ENCODE measurements around the gene CCND2.

Gene CCND2

DNA sequence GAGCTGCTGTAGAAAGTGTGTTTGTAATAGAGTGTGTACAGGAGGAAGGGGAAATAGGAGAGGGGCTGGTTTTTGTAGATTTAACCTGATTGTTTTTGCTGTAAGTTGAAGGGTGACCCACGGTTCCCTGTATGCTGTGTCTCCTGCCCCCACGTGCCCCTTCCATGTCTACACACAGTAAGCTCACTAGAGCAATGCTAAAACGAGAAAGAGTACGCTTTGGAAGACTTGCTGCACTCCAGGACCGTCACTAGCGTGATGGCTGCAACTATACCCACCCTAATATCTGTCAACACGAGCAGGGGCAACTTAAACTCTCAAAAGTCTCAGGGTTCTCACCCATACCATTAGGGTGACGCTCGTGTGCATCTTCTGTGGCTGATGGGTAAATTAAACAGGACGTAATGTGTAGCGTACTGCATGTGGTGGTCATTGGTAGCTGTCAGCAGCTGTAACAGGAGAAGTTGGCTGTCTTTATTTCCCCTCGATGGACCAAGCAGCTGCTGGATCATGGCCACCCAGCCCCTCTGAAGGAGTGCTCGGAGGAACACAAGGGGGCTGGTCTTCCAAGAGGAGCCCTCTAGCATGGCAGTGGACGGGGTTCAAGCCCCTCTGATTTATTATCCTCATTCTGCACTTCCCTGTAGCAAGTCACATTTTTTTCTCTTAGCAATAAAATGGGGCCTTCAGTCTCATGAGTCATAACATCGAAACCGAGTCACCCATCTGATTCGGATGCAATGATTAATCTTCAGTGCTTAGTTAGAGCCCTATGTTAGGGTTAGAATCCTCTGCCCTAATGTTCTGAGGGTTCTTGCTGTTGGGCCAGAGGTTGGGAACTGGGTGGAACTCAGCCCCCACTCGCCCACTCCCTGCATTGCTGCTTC is 14.0 kb downstream of the CCND2 start:
- peak overlapping the region in 1 of 21 experiments; percentile 30 for H3K27ac ChIP-seq
- no peak overlapping the region for H3K4me3 ChIP-seq

DNA sequence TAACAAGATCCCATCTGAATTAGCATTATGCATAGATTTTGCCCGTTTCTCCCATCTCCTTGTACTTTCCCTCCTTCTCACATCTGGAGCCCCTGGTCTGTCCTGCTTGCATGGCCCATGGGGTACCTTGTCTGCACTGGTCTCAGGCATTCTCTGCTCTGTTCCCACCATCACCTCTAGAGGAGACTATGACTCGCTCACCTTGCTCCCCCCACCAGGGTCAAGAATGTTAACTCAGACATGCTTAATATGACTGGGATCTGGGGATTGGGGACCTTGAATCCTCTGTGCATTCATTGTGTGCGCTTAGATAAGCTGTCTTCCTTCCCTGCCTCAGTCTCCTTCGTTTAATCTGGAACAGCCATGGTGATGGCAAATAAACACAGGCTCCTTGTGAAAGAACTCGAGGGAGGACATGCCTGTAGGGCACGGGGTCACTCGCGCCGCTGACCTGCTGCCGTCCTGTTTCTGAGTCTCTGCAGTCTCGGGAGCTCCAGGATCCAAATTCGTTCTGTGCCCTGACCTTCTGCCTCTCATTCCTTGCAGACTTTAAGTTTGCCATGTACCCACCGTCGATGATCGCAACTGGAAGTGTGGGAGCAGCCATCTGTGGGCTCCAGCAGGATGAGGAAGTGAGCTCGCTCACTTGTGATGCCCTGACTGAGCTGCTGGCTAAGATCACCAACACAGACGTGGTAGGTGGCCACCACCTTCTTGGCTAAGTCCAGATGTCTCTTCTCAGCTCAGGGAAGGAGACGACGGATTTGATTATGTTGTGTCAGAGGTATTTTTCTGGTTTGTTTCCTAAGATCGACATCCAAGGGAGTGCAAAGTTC is 15.0 kb downstream of the CCND2 start:
- H3K27ac ChIP-seq: peak overlapping the region in 8 of 21 experiments; percentile 9 to 74 (median 56)
- peak overlapping the region in 2 of 7 experiments; percentile 1 to 8 for H3K4me3 ChIP-seq

DNA sequence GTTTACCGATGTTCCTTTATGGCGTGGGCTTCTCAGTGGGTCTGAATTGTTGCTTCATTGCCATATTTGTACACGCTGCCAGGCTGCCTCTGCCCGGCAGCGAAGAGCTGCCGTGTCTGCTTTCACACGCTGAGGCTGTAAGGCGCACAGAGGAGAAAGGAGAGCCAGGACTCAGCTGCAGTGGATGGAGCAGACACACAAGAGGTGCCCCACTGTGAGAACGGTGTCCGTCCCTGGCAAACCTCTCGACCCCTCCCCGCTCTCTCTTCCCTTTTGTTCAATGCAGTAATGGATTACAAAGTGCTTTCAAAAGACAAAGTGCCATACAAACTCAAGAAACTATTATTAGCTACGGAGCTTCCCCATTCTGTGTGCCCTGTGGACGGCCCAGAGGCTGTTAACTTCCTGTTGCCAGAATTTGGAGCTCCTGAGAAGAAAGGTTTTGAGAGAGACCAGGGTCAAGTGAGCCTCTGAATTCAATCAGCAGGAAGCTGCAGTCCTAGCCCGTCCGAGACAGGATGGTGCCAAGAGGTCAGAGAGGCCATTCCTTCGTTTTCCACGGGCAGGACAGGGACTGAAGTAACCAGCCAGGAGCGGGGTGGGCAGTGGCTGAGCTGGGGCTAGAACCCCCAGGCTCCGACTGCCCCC is 15.8 kb downstream of the CCND2 start:
- Histone ChIP-seq H3K4me3 (peak overlapping the region in 2 of 7 experiments; percentile 1 to 8), H3K27ac (peak overlapping the region in 11 of 21 experiments; percentile 9 to 74 (median 51))

DNA sequence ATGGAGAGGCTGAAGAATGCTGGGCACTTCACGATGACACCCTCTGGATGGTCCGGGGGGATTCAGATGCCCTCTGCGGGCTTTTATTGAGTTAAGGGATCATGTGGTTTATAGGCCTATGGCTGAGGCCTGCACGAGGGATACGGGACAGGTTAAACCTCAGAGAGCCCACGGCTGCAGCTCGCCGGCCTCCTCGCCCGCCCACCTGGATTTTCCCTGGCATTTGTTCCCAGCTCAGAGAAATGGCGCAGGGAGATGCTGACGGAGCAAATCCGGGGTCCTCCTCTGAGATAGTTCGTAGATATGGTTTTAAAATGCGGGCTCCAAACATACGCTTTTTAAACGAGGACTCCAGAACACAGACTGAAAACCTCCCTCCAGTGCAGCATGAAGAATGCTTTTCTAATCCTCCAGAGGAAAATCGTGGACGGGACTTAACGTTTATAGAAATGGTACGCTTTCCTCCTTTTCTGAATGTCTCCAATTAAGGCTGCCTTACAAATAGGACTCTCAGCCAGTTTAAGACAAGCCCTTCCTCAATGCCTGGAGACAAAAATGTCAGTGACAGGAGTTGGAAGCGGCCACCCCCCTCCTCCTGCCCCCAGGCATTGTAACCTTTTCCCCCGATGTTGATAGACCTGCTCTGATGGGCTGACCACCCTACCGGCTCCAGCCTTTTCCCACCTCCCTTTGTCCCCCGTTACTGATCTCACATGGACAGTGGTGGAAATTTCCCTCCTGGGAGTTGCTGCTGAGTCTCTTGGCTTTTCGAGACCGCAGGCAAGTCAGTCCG is 16.6 kb downstream of the CCND2 start:
- Histone ChIP-seq H3K4me3 (no peak overlapping the region), H3K27ac (peak overlapping the region in 9 of 21 experiments; percentile 8 to 74 (median 51))

DNA sequence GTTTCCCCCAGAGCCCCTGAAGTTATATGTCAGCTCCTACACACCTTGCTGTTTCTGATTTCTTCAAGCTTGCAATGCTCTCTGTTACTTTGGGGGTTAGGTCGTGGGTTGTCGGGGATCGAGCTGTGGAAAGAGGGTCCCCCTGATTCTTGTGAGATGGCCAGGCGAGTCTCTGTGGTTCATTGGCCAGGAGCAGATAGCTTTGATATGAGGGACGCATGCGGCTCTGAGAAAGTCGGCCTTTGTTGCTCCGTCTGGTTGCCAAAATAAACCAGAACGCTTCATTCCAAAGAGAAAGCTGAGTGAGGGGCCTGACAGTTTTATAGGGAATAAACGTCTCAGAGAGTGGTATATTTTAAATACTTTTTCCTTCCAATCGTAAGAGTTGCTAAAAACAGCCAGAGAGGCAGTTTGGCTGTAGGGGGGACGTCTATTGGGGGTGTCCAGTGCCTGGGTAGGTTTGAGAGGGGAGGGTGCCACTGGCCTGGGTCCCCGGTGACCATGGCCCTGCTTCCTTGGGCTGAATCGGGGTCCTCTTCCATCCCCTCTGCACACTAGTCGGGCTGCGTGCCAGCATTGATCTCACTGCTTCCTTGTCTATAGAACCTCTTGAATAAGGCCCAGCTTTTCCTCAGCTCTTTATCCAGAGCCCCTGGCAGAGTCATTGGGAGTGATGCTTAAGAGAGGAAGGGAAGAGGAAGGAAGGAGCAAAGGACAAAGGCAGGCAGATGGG is 18.9 kb downstream of the CCND2 start:
- Histone ChIP-seq H3K27ac (no peak overlapping the region), H3K4me3 (no peak overlapping the region)

DNA sequence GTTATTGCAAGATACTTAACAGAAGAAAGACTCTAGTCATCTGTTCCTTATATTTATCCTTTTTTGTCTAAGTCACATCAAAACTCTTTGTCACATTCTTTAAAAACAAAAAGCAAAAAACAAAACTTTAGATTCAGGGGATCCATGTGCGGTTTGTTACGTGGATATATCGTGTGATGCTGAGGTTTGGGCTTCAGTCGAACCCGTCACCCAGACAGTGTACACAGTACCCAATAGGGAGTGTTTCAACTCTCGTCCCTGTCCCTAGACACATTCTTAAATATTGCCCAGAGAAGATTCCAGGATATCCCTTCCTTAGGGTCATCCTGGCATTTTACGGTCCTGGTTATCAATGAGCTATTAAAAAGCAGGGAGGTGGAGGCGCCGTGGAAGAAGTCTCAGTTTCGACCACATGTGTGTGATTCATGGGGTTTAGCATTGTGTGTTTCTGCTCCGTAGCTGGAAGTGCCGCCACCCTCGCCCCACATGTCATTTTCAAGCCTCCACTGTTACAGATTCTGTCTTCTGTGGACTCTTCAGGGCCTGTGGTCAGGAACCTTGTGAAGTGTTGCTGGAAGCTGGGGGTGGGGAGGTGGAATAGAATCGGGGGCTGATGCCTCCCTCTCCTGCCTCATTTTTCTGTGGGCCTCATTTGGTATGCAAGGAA is 19.9 kb downstream of the CCND2 start:
- no peak overlapping the region for H3K4me3 ChIP-seq
- no peak overlapping the region for H3K27ac ChIP-seq

DNA sequence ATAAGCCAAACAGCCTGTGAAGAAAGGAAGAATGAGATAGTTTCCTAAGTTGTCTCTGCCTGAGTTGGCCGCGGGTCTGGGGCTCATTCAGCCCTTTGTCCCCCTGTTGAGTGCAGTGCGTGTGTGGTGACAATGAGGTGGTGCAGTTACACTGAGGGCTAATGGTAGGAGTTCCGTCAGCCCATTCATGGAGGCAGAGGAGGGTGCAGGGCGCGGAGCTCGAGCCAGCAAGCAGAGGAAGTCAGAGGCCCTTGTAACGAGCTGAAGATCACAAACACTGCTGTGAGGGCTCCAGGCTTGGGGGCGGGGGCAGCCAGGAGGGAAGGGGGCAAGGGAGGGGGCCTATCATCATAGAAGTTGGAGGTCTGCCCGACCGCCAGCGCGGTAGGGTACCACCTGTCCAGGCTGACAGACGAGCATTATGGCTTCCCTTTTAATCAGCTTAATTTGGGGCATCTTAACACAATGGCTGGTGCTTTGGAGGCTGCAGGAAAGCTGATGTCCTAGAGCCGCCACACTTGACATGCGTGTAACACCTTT is 20.5 kb downstream of the CCND2 start:
- Histone ChIP-seq H3K27ac (no peak overlapping the region), H3K4me3 (no peak overlapping the region)

DNA sequence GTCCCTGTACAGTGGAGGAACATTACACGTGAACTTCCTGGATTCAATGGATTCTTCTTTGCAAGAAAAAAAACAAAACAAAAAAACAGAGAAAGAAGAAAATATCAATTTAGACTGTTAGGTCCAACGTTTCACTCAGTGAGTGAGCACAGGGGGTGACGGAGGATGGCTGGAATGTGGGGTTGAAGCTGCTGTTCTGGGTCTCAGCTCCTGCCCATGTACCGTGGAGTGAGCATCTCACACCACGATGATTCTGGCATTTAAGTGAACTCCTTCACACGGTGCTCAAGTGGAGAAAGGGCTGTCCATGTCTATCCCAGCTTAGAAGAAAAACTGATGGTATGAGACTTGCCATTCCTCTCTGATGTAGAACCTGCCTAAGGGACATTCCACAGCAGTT is 23.2 kb downstream of the CCND2 start:
- no peak overlapping the region for H3K27ac ChIP-seq
- no peak overlapping the region for H3K4me3 ChIP-seq

DNA sequence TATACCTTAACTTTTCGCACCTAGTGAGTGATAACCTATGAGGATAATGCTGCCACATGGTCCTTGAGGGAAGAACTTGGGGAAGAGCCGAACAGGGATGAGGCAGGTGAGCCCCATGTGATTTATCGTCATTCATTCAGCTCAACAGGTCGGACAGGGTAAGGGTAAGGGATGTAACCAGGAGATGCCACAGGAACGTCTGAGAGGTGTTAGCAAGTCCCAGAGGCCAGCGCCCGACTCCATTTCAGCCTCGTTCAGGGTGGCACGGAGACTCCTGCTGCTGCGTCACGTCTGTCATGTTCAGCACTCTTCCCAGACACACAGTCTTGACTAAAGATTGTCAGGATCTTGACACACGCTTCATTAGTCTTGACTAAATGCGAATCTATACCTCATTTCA is 24.1 kb downstream of the CCND2 start:
- H3K27ac ChIP-seq: no peak overlapping the region
- H3K4me3 ChIP-seq: no peak overlapping the region

DNA sequence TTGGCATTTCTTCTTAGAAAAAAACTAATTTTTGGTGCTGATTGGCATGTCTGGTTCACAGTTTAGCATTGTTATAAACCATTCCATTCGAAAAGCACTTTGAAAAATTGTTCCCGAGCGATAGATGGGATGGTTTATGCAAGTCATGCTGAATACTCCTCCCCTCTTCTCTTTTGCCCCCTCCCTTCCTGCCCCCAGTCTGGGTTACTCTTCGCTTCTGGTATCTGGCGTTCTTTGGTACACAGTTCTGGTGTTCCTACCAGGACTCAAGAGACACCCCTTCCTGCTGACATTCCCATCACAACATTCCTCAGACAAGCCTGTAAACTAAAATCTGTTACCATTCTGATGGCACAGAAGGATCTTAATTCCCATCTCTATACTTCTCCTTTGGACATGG is 27.3 kb downstream of the CCND2 start:
- no peak overlapping the region for H3K27ac ChIP-seq
- H3K4me3 ChIP-seq: no peak overlapping the region

DNA sequence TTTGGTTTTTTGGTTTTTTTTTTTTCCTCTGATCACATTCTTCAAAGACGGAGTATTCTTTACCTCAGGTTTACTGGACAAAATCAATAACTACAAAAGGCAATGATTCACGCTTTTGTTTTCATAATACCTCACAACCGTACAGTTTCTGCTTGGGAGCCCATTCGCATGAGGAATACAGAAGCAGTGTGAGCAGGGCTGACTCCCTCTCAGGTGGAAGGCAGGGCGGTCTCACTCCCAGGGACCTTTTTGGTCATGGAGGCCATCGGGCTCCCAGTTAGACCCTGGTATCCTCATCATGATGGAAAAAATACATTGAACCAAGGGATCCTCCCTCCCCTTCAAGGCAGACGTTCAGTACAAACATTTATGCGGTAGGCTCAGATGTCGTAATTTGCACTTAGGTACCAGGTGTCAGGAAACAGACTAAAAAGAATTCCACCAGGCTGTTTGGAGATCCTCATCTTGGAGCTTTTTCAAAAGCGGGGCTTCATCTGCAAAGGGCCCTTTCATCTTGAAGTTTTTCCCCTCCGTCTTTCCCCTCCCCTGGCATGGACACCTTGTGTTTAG is 28.5 kb downstream of the CCND2 start:
- H3K27ac ChIP-seq: no peak overlapping the region
- H3K4me3 ChIP-seq: no peak overlapping the region

DNA sequence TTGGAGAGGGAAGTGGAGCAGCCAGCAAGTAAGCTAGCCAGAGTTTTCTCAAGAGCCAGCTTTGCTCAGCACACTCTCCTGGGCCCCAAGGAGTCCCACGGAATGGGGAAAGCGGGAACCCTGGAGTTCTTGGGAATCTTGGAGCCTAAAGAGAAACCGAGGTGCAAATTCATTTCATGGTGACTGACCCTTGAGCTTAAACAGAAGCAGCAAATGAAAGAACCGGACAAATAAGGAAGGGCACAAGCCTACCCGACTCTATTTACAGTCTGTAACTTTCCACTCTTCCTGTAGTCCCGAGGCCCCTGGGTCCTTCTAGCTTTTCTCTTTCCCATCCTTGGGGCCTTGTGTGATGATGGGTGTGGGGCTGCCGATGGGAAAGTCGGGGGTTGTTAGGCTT is 29.3 kb downstream of the CCND2 start:
- no peak overlapping the region for H3K27ac ChIP-seq
- H3K4me3 ChIP-seq: no peak overlapping the region

DNA sequence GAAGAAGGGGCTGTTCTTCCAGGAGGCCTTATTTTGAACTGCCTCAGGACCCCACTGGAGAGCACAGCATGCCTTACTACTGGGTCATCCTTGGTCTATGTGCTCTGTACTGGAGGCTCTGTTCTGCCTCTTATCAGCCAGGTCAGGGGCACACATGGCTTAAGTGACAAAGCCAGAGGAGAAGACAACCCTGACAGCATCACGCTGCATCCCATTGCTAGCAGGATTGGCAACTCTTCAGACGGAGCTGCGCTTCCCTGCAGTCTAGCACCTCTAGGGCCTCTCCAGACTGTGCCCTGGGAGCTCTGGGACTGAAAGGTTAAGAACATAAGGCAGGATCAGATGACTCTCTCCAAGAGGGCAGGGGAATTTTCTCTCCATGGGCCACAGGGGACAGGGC is 30.2 kb downstream of the CCND2 start:
- H3K4me3 ChIP-seq: no peak overlapping the region

DNA sequence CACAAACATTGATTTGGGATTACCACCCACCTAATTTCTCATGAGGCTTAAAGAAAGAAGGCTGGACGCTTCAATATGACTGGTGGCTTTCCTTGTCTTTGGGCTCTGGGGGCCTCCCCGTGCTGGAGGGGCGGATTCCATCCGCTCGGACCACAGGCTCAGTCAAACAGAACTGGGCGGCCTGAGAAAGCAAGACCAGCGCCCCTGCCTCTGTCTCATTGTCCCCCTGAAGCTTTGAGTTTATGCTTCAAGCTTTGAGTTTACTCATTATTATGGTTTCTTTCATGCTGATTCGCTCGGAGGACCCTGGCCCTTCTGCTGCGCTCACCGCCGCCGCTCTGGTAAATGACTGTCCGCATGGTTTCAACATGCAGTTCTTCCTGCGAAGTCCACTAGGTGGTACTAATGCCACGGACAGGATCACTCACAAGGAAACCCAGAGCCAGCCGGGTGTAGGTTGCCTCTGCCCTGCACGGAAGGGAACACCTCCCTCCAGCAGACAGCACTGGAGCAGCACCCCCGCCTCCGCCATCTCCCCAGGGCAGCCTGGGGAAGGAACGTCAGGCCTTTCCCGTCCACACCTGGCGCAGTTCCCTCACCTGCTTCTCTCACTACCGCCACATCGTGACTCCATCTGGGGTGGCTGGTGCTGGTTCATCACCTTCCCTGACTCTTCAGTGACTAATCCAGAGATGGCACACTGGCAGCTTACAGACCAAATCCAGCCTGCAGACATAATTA is 34.2 kb downstream of the CCND2 start:
- peak overlapping the region in 4 of 21 experiments; percentile 9 to 80 (median 43) for H3K27ac ChIP-seq

More for the DNA sequence above, 30.2 kb downstream of the CCND2 start:
- no peak overlapping the region for H3K27ac ChIP-seq

DNA sequence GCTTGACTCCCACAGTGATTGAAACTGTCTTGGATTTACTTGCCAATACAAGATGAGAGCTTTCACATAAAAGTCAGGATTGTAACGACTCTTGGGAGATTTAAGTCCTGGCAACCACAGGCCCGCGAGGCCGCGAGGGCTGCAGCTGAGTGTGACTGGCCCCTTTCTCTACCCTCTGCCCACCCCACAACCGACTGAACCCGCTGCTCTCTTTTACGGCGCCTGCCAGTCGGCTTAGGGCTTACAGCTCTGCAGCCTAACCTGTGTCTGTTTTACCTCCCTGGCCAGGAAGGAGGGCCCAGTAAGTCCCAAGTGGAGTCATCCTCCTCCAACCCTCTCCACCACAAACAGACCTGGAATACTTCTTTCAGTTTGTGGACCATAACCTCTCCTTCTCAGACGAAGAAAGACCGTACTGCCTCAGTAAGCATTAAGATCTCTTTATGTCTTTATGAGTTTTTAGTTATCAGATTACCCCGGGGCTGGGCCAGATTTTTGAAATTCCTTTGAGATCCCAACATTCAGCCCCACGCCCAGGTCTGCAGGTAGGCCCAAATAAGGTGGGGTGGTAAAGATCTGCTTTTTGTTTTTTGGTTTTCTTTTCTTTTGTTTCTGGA is 34.9 kb downstream of the CCND2 start:
- Histone ChIP-seq H3K4me3 (peak overlapping the region in 1 of 7 experiments; percentile 2), H3K27ac (peak overlapping the region in 7 of 21 experiments; percentile 7 to 80 (median 38))

More for the DNA sequence above, 34.2 kb downstream of the CCND2 start:
- H3K4me3 ChIP-seq: peak overlapping the region in 1 of 7 experiments; percentile 2

DNA sequence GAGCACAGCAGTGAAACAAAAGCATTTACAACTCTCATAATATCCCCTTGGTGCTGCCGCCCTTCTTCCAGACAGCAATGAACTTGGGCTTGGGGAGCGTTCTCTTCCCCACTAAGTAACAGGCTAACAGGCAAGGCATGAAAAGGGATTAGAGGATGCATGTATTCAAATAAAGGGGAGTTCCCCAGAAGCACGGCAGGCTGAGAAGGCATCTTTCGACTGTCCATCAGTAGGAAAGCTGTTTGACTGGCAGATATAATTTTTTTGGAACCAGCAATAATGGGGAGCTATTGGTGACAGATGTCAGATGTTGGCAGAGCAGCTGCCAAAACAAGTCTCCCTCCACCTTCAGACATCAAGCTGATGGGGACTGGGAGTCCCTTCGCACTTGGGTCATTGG is 38.2 kb downstream of the CCND2 start:
- no peak overlapping the region for H3K4me3 ChIP-seq
- H3K27ac ChIP-seq: no peak overlapping the region

Measured in skin epidermis (tissue), 12 donors.